Coronary artery (tissue), 2 donors: ENCODE results near the gene MTCL3.

Experiments
- DNase-seq: peaks from one replicate; pipeline ENCODE4 v3.0.0-alpha.2; 2017; ENCODE audit warnings: low spot score
- H3K27ac ChIP-seq, 2 donors: fragments of 200-600 bp; sonication (generic); one replicate each; pipeline ENCODE4 v1.5.1; 2016 to 2019
- H3K4me3 ChIP-seq: fragments of 200-600 bp; sonication (generic); 2 replicates; pipeline ENCODE4 v1.5.1; 2016; ENCODE audit warnings: mild to moderate bottlenecking, moderate library complexity
- TF ChIP-seq, protein P1 (sequence below): fragments of 200-600 bp; sonication (generic); IDR thresholded peaks from one replicate; pipeline ENCODE4 v1.5.1; 2019; ENCODE audit warnings: antibody characterized with exemption

Gene MTCL3

GRCh38 chr6:127463056-127463455, 56.1 kb downstream of the MTCL3 start:
- DNase-seq, result no peak
- TF ChIP-seq, protein P1, sequence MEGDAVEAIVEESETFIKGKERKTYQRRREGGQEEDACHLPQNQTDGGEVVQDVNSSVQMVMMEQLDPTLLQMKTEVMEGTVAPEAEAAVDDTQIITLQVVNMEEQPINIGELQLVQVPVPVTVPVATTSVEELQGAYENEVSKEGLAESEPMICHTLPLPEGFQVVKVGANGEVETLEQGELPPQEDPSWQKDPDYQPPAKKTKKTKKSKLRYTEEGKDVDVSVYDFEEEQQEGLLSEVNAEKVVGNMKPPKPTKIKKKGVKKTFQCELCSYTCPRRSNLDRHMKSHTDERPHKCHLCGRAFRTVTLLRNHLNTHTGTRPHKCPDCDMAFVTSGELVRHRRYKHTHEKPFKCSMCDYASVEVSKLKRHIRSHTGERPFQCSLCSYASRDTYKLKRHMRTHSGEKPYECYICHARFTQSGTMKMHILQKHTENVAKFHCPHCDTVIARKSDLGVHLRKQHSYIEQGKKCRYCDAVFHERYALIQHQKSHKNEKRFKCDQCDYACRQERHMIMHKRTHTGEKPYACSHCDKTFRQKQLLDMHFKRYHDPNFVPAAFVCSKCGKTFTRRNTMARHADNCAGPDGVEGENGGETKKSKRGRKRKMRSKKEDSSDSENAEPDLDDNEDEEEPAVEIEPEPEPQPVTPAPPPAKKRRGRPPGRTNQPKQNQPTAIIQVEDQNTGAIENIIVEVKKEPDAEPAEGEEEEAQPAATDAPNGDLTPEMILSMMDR, result no peak

GRCh38 chr6:127462376-127462775, 56.8 kb downstream of the MTCL3 start:
- no peak for DNase-seq
- no peak overlapping the region for H3K4me3 ChIP-seq
- H3K27ac ChIP-seq, result no peak overlapping the region
- TF ChIP-seq, protein P1, result no peak

More at GRCh38 chr6:127463056-127463455, 56.1 kb downstream of the MTCL3 start:
- Histone ChIP-seq H3K27ac (peak overlapping the region; percentile 65 to 68), H3K4me3 (no peak overlapping the region)

DNA sequence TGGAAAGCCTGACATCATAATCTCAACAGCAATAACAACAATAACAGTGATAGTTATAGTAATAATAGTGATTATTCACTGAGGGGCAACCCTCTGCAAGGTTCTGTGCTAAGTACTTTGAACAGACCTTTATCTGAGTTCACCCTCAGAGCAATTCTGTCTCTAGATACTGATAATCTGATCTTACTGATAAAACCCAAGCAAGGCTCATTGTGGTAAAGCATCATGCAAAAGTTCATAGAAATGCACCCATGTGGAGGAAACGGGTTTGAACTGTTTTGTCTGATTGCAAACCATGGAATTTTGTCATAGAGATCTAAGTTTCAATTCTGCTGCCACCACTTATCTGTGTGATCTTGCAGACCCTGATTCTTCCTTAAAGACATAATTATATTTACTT, 58.7 kb downstream of the MTCL3 start:
- Histone ChIP-seq H3K27ac (no peak overlapping the region), H3K4me3 (no peak overlapping the region)
- TF ChIP-seq, protein P1, result no peak

GRCh38 chr6:127459231-127459641, 59.9 kb downstream of the MTCL3 start, which contains the start of gene KIAA0408:
KIAA0408 (minus strand) TSS chr6:127459389; CDS start chr6:127453981, 5,408 bp downstream.
- TF ChIP-seq, protein P1, result no peak
- peak within 1 kb of the TSS; percentile 80 to 88 for H3K27ac ChIP-seq
- H3K4me3 ChIP-seq, result peak within 1 kb of the TSS; percentile 66
- DNase-seq, result peak; percentile 83

More for the DNA sequence above, 58.7 kb downstream of the MTCL3 start:
- DNase-seq, result no peak

DNA sequence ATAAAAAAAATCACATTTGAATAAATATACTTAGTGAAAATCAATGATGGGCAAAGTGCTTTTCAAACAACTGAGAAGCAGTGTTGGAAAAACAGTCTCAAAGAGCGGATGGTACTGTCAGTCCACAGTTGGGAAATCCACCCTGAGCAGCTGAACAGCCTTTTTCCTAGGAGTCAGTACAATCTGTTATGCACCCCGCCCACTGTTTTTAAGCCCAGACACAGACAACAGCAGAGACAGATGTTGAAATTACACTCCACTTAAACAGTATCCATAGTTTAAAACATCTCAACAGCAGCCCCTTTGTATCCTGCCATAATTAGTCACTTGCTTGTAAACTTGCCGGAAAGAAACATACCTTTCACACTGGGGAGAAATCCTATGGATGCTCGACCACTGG, 60.3 kb downstream of the MTCL3 start:
- Histone ChIP-seq H3K27ac (peak overlapping the region; percentile 80 to 88), H3K4me3 (peak overlapping the region; percentile 66)
- TF ChIP-seq, protein P1, result no peak
- no peak for DNase-seq

DNA sequence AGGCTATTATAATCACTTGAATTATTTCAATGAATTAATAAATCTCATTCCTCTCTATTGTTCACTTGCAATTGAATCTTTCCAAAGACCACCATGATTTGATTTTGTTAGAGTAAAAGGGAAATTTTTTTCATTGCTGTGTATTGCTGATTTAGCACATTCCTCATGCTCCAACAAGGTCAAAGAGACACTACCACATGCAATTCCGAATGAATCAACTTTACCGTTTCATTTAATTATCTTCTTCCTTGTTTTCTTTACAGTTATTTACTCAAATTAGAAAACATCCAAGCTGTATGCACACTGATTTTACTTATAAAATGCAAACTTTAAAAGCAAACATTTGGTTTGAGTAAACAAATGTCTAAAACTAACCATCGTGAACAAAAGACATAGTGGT, 60.9 kb downstream of the MTCL3 start:
- peak overlapping the region; percentile 66 for H3K4me3 ChIP-seq

More for the DNA sequence above, 60.9 kb downstream of the MTCL3 start:
- TF ChIP-seq, protein P1, result no peak
- no peak for DNase-seq
- peak overlapping the region; percentile 39 to 88 for H3K27ac ChIP-seq
